BLaER1 (cell line): ENCODE measurements around the gene CLDN16.

Source experiments
- H3K27ac ChIP-seq: shearing (Covaris generic); formaldehyde crosslinking; 2 replicates; pipeline ENCODE4 v1.8.1; 2022
- H3K27me3 ChIP-seq: shearing (Covaris generic); formaldehyde crosslinking; 2 replicates; pipeline ENCODE4 v1.8.1; 2022
- H3K36me3 ChIP-seq: shearing (Covaris generic); formaldehyde crosslinking; 2 replicates; pipeline ENCODE4 v1.8.1; 2022
- H3K4me1 ChIP-seq: shearing (Covaris generic); formaldehyde crosslinking; 2 replicates; pipeline ENCODE4 v1.8.1; 2022
- H3K4me2 ChIP-seq: shearing (Covaris generic); formaldehyde crosslinking; 2 replicates; pipeline ENCODE4 v1.8.1; 2022
- H3K4me3 ChIP-seq: shearing (Covaris generic); formaldehyde crosslinking; 2 replicates; pipeline ENCODE4 v1.8.1; 2022
- H3K9ac ChIP-seq: shearing (Covaris generic); formaldehyde crosslinking; 2 replicates; pipeline ENCODE4 v1.8.1; 2022
- H3K9me3 ChIP-seq: shearing (Covaris generic); formaldehyde crosslinking; 2 replicates; pipeline ENCODE4 v1.8.1; 2022
- H4K20me1 ChIP-seq: shearing (Covaris generic); formaldehyde crosslinking; 2 replicates; pipeline ENCODE4 v1.8.1; 2022
- Cebpa-rat ChIP-seq: shearing (Covaris generic); IDR thresholded peaks from 2 replicates; pipeline ENCODE4 v1.8.1; 2022

The CLDN16 gene

GRCh38 chr3:190387578-190388213 is at the start of gene CLDN16:
TSS of gene CLDN16 (plus strand) at chr3:190388163. CDS start at chr3:190388330, 167 bp downstream.
- H3K4me2 ChIP-seq, result peak within 1 kb of the TSS; percentile 75
- TF ChIP-seq Cebpa-rat, result no peak
- H3K27ac ChIP-seq, result peak within 1 kb of the TSS; percentile 46; the same call in 1 of the 2 replicates
- H3K36me3 ChIP-seq, result no peaks in the 10 kb centered on the region
- no peak within 1 kb of the TSS for H3K9ac ChIP-seq
- peaks cover 27% of the 10 kb centered on the region for H3K4me1 ChIP-seq
- no peaks in the 10 kb centered on the region for H3K9me3 ChIP-seq
- H4K20me1 ChIP-seq, result no peaks in the 10 kb centered on the region
- no peak within 1 kb of the TSS for H3K4me3 ChIP-seq
- no peaks in the 10 kb centered on the region for H3K27me3 ChIP-seq

DNA sequence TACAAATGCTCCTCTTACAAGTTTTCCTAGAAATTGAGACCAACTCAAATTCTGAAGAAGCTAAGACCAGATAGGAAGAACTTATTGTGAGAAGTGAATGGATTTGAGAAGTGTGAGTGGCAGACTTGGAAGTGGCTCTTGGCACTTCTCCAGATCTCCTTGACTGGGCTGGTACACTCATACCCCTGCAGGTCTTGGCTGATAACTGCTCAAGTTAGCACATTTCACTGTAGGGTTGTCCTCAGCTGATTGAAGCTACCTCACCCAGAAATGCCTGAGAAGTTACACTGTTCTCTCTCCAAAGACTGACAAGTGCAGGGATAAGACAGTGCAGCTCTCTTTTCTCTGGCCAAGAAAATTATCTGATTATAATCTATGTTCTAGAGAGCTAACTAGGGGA is 49.2 kb upstream of the CLDN16 start:
- H4K20me1 ChIP-seq, result no peaks in the 10 kb centered on the region
- TF ChIP-seq Cebpa-rat, result no peak
- H3K4me2 ChIP-seq, result no peak overlapping the region
- no peaks in the 10 kb centered on the region for H3K27me3 ChIP-seq
- H3K4me1 ChIP-seq, result no peaks in the 10 kb centered on the region
- no peaks in the 10 kb centered on the region for H3K36me3 ChIP-seq
- no peak overlapping the region for H3K27ac ChIP-seq
- no peak overlapping the region for H3K9ac ChIP-seq
- H3K4me3 ChIP-seq, result no peak overlapping the region
- peaks cover 7% of the 10 kb centered on the region for H3K9me3 ChIP-seq

- Histone ChIP-seq H3K27ac (no peak overlapping the region), H3K9me3 (peaks cover 7% of the 10 kb centered on the region), H3K9ac (no peak overlapping the region), H3K4me1 (no peaks in the 10 kb centered on the region), H3K36me3 (no peaks in the 10 kb centered on the region), H3K4me2 (no peak overlapping the region), H4K20me1 (no peaks in the 10 kb centered on the region), H3K4me3 (no peak overlapping the region), H3K27me3 (no peaks in the 10 kb centered on the region)
- no peak for TF ChIP-seq Cebpa-rat
Measured at GRCh38 chr3:190339130-190339529, 48.8 kb upstream of the CLDN16 start.

DNA sequence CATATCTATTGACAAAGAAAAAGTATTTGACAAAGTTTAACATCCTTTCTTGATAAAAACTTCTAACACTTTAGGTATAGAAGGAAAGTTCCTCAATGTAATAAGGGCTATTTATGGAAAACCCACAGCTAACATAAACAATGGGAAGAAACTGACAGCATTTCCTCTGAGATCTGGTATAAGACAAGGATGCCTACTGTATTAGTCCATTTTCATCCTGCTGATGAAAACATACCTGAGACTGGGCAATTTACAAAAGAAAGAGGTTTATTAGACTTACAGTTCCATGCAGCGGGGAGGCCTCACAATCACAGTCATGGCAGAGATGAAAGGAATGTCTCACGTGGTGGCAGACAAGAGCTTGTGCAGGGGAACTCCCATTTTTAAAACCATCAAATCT is 47.9 kb upstream of the CLDN16 start:
- Histone ChIP-seq H3K27me3 (no peaks in the 10 kb centered on the region), H3K4me1 (peaks cover 1% of the 10 kb centered on the region; the same call in 1 of the 2 replicates), H3K9ac (no peak overlapping the region), H3K4me3 (no peak overlapping the region), H3K9me3 (peaks cover 7% of the 10 kb centered on the region), H4K20me1 (no peaks in the 10 kb centered on the region), H3K27ac (no peak overlapping the region), H3K4me2 (no peak overlapping the region), H3K36me3 (no peaks in the 10 kb centered on the region)
- no peak for TF ChIP-seq Cebpa-rat

DNA sequence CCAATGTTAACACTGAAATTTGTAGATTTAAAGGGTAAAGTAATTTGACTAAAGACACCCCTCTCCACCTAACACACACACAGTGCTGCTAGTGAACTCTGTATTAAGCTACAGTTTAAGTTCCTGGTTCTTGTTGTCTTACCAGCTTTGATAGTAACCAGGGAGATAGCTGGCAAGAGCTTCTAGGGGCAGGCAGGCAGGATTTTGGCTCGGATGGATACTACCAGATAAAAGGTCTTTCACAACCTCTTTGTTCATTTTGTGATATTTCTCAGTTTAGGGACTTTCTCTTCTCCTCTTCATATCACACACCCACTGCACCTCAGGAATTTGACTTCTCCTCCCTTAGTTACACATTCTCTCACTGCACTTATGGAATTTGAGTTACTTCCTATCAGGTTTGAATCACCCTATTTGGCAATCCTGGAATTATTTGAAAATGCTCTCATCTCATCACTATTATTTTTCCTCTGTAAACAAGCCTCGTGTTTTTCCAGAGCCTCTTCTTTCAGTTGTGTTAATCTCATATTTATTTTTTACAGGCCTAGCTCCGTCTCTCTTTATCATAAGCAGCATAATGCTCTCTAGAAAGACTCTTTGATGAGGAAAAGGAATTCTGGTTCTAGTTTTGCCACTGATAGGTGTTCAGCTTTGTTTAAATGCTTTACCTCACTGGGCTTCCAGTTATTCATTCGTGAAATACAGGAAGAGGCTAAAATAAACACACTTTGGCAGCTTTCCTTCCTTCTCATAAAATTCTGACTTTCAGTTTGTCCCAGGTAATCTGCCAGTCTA is 42.7 kb upstream of the CLDN16 start:
- 0 out of 2 replicates have a peak overlapping the region, but pooled peaks have one; percentile 13 for H3K27ac ChIP-seq
- no peak overlapping the region for H3K4me3 ChIP-seq
- H3K27me3 ChIP-seq, result no peaks in the 10 kb centered on the region
- H3K9ac ChIP-seq, result no peak overlapping the region
- H3K4me1 ChIP-seq, result peaks cover 11% of the 10 kb centered on the region
- TF ChIP-seq Cebpa-rat, result no peak
- peaks cover 7% of the 10 kb centered on the region for H3K9me3 ChIP-seq
- H4K20me1 ChIP-seq, result no peaks in the 10 kb centered on the region
- 0 out of 2 replicates have a peak overlapping the region, but pooled peaks have one; percentile 24 for H3K4me2 ChIP-seq
- no peaks in the 10 kb centered on the region for H3K36me3 ChIP-seq

GRCh38 chr3:190345878-190346277 is 42.1 kb upstream of the CLDN16 start:
- H3K27me3 ChIP-seq, result no peaks in the 10 kb centered on the region
- H3K9ac ChIP-seq, result no peak overlapping the region
- H3K9me3 ChIP-seq, result peaks cover 6% of the 10 kb centered on the region
- TF ChIP-seq Cebpa-rat, result no peak
- no peak overlapping the region for H3K4me3 ChIP-seq
- H3K36me3 ChIP-seq, result no peaks in the 10 kb centered on the region
- H3K4me1 ChIP-seq, result peaks cover 11% of the 10 kb centered on the region
- H4K20me1 ChIP-seq, result no peaks in the 10 kb centered on the region
- H3K27ac ChIP-seq, result no peak overlapping the region
- 0 out of 2 replicates have a peak overlapping the region, but pooled peaks have one; percentile 24 for H3K4me2 ChIP-seq

DNA sequence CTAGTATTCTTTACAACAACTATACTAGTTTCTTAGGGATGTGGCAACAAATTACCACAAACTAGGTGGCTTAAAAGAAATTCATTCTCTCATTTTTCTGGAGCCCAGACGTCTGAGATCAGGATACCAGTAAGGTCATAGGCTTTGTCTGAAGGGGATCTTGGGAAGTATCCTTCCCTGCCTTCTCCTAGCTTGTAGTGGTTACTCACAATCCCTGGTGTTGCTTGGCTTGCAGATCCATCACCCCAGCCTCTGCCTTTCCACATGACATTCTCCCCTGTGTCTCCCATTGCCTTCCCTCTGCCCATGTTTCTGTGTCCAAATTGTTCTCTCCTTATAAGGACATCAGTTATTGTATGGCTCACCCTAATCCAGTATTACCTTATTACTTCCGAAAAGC is 41.4 kb upstream of the CLDN16 start:
- H4K20me1 ChIP-seq, result no peaks in the 10 kb centered on the region
- H3K4me1 ChIP-seq, result peaks cover 11% of the 10 kb centered on the region
- H3K36me3 ChIP-seq, result no peaks in the 10 kb centered on the region
- no peak overlapping the region for H3K9ac ChIP-seq
- H3K27me3 ChIP-seq, result no peaks in the 10 kb centered on the region
- H3K4me3 ChIP-seq, result no peak overlapping the region
- H3K4me2 ChIP-seq, result no peak overlapping the region
- H3K27ac ChIP-seq, result no peak overlapping the region
- no peak for TF ChIP-seq Cebpa-rat
- H3K9me3 ChIP-seq, result no peaks in the 10 kb centered on the region; the same call in none of the 2 replicates

- Histone ChIP-seq H3K36me3 (no peaks in the 10 kb centered on the region), H3K27ac (no peak overlapping the region), H3K27me3 (no peaks in the 10 kb centered on the region), H3K9ac (no peak overlapping the region), H3K4me1 (no peaks in the 10 kb centered on the region), H3K9me3 (no peaks in the 10 kb centered on the region), H3K4me2 (no peak overlapping the region), H3K4me3 (no peak overlapping the region), H4K20me1 (no peaks in the 10 kb centered on the region)
- TF ChIP-seq Cebpa-rat, result no peak
Measured at GRCh38 chr3:190352861-190353457, 35.0 kb upstream of the CLDN16 start.

GRCh38 chr3:190356246-190356645 is 31.7 kb upstream of the CLDN16 start:
- H3K4me3 ChIP-seq, result no peak overlapping the region
- no peaks in the 10 kb centered on the region for H3K36me3 ChIP-seq
- H3K4me2 ChIP-seq, result no peak overlapping the region
- no peaks in the 10 kb centered on the region for H3K9me3 ChIP-seq
- TF ChIP-seq Cebpa-rat, result no peak
- no peaks in the 10 kb centered on the region for H3K27me3 ChIP-seq
- no peak overlapping the region for H3K9ac ChIP-seq
- H4K20me1 ChIP-seq, result no peaks in the 10 kb centered on the region
- H3K27ac ChIP-seq, result no peak overlapping the region
- H3K4me1 ChIP-seq, result no peaks in the 10 kb centered on the region

GRCh38 chr3:190357468-190357867 is 30.5 kb upstream of the CLDN16 start:
- Histone ChIP-seq H3K4me2 (no peak overlapping the region), H4K20me1 (no peaks in the 10 kb centered on the region), H3K4me1 (no peaks in the 10 kb centered on the region), H3K27me3 (no peaks in the 10 kb centered on the region), H3K36me3 (no peaks in the 10 kb centered on the region), H3K9me3 (no peaks in the 10 kb centered on the region), H3K4me3 (no peak overlapping the region), H3K9ac (no peak overlapping the region), H3K27ac (no peak overlapping the region)
- no peak for TF ChIP-seq Cebpa-rat
